Measurements from ENCODE around the gene PFDN5.
"Not testable (repeated sequence)": the region's sequence is repeated elsewhere in the genome, so short reads cannot be mapped to it uniquely, and the experiment has no call there.

Gene PFDN5

DNA sequence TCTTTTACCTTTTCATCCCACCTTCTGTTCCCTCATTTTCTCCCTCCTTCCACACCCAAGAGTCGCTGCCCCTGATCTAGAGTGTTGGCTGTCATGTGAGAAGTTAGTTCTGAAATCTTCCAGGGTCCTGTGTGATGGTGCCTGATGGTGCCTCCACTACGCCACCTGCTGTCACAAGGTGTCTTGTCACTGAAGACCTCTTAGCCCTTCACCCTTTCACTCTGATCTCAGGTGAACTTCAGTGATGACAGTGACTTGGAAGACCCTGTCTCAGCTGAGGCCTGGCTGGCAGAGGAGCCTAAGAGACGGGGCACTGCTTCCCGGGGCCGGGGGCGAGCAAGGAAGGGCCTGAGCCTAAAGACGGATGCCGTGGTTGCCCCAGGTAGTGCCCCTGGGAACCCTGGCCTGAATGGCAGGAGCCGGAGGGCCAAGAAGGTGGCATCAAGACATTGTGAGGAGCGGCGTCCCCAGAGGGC, 7.6 kb upstream of the PFDN5 start:
- peak; percentile 3 to 54 for DNase-seq

DNA sequence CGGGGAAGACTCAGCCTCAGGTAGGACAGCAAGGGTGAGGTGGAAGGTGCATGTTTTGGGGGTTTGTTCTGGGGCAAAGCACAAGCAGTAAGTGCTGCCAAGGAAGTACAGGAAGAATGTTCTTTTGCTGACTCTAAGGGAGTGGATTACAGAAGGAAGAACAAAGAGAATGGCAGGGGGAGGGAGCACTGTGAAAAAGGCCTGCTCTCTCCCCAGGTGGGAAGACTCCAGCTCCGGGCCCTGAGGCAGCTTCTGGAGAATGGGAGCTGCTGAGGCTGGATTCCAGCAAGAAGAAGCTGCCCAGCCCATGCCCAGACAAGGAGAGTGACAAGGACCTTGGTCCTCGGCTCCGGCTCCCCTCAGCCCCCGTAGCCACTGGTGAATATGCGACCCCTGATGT, 7.0 kb upstream of the PFDN5 start:
- no peak for DNase-seq

DNA sequence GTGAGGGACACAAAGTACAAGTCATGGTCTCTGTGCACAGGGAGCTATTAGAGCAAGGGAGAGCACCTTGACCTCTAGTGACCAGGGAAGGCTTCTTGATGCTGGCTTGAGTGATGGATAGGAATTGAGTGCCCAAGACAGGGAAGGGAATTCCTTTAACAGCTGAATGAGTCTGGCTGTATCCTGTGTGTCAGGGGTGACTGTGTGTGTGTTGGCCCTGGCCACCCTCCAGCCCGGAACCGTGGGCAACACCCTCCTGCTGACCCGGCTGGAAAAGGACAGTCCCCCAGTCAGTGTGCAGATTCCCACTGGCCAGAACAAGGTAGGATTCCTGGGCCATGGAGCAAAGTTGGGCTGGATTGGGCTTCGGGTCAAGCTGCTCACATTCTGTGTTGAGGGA, 5.5 kb upstream of the PFDN5 start:
- no peak for DNase-seq

DNA sequence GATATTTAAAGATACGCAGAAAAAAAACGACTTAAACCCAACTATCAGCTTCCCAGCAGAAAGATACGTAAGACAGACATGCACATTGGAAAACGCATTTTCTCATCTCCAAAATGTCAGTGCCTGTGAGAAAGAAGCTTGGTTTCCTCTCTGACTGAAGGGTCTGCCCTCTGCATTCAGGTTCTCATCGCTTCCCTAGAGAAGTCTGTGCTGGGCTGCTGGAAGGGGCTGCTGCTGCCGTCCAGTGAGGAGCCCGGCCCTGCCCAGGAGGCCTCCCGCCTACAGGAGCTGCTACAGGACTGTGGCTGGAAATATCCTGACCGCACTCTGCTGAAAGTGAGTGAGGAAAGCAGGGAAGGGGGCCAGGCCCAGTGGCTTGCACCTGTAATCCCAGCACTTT, 4.7 kb upstream of the PFDN5 start:
- no peak for DNase-seq

DNA sequence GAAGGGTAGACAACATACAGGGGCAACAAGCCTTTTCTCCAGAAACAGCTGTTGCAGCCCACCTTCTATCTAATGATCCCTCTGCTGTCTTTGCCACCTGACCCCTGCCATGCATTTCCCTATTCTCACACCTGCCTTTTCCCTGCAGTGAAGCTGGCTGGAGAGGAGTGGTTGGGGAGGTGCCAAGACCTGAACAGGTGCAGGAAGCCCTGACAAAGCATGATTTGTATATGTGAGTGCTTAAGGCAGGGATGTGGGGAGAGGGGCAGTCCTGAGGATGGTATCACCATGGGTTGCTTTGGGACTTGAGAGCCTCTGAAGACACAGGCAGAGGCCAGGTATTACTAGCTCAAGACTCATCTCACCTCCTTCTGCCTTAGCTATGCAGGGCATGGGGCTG, 2.9 kb upstream of the PFDN5 start:
- DNase-seq, result no peak

DNA sequence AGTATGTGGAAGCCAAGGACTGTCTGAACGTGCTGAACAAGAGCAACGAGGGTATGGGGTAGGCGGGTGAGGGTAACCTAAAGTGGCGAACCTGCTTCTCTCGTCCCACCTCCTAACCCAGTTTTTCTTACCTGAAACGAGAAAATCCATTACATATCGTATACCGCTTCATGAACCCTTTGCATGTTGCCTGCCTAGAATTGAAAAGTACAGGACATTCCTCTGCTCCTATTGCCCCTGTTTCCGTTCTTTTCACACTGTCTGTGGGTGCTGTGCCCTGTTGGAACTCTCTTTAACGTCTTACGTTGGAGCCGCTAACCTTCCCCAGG, 513 bp downstream of the PFDN5 start:
- no peak for DNase-seq

DNA sequence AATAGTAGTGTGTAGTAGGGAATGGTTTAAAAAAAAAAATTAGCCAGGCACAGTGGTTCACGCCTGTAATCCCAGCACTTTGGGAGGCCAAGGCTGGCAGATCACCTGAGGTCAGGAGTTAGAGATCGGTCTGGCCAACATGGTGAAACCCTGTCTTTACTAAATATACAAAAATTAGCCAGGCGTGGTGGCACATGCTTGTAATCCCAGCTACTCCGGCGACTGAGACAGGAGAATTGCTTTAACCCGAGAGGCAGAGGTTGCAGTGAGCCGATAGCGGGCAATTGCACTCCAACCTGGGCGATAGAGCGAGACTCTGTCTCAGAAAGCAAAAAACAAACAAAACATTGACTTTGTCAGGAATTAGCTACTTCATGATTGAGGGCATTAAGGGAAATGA, 1.8 kb downstream of the PFDN5 start:
- not testable (repeated sequence) for DNase-seq

DNA sequence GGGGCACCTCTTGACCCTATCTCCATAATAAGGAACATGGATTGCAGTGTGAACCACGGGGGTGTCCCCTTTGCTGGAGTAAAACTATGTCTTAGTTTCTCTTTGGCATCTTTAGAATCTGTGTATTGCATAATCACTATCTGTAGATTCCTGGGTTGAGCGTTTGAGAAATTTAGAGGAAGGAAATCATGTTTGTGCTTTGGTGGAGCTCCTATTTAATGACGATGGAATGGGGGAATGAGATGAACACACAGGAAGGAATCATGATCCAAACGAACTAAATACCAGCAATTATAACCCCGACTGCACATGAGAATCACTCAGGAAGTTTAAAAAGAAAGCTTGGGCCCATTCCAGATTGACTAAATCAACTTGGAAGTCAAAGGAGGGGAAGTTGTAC, 2.8 kb downstream of the PFDN5 start:
- peak in 1 of 2 donors; percentile 19 for DNase-seq

DNA sequence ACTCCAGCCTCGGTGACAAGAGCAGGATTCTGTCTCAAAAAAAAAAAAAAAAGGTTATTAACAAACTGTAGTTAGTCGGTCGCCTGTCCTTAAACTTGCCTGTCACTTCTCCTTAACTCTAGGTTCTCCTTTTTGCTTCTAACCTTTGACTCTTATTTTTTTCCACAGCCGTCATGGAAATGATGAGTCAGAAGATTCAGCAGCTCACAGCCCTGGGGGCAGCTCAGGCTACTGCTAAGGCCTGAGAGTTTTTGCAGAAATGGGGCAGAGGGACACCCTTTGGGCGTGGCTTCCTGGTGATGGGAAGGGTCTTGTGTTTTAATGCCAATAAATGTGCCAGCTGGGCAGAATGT, 3.7 kb downstream of the PFDN5 start:
- DNase-seq, result peak; percentile 80 to 83

DNA sequence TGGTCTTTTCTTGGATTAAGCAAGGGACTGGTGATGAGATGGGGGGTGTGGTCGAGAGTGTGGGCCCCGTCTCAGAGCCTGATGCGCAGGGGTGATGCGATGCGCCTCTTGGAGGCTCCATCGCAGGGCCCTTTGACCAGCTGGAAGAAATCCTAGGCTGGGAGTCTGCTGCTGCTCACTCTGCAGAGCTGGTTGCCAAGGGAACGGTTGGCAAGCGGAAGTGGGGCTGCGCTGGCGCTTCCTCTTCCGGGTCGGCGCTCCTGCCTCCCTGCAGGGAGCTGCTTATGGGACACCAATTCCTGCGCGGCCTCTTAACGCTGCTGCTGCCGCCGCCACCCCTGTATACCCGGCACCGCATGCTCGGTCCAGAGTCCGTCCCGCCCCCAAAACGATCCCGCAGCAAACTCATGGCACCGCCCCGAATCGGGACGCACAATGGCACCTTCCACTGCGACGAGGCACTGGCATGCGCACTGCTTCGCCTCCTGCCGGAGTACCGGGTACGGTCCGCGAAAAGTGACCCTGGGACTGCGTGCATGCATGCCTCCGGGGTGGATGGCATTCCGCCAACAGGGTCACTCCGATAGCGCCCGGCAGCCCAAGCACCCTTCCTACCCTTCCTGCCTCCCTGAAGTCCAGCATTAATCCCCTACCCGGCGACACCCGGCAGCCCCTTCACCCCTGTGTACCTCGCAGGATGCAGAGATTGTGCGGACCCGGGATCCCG, 4.3 kb downstream of the PFDN5 start, which contains the start of gene MYG1:
TSS of gene MYG1 (plus strand) at position 242 of the 727 bp plus-strand sequence. CDS start at position 285, 43 bp downstream.
- peak; percentile 68 to 80 for DNase-seq

DNA sequence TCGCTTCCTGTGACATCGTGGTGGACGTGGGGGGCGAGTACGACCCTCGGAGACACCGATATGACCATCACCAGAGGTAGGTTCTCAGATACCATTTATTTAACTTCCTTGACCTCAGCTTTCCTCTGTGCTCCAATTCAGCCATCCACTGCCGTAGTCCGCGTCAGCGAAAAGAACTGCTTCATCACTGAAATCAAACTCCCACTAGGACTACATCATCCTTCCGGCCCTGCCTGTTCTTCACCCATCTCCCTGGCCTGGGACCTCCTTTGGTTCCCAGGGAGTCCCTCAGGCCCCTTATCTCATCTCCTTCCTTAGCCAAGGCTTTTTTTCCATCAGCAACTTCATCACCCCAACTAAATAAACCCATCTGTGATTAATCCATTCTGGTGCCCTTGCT, 4.8 kb downstream of the PFDN5 start:
- DNase-seq, result no peak

DNA sequence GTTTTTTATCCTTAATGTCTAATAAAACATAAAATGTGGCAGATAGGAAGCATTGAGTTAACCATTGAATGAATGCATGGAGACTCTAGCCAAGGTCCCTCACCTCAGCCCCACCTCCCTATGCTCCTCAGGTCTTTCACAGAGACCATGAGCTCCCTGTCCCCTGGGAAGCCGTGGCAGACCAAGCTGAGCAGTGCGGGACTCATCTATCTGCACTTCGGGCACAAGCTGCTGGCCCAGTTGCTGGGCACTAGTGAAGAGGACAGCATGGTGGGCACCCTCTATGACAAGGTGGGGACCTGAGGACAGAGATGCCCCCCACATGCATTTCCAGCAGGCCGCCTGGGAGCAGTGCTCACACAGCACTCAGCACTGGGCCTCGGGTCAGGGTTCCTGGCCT, 7.6 kb downstream of the PFDN5 start:
- DNase-seq, result no peak

DNA sequence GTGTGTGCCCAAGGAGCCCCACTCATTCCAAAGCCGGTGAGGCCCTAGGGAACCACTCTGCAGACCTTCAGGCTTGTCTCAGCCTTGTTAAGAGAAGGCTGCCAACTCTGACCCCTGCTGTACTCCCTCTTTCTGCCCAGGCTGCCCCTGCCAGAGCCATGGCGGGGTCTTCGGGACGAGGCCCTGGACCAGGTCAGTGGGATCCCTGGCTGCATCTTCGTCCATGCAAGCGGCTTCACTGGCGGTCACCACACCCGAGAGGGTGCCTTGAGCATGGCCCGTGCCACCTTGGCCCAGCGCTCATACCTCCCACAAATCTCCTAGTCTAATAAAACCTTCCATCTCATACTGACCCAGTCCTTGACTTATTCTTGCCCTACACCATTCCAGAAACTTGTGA, 11.5 kb downstream of the PFDN5 start:
- DNase-seq, result no peak

DNA sequence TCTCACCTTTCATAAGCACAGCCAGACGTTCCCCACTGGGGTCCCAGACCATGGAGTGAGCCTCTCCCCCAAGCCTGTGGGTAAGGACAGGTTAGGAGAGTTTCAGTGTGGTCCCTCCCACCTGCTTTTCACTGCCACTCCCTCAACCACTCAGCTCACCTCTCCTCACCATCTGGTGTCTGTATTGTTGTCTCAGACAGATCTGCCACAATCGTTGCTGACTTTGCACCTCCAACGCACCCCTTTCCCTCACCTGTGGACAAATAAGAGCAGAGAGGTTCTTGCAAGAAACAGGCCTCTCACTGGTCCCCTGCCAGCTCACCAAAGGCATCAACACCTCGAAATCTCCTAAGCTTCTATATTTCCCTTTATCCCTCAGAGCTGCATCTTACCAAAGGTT, 12.9 kb downstream of the PFDN5 start:
- DNase-seq, result no peak

DNA sequence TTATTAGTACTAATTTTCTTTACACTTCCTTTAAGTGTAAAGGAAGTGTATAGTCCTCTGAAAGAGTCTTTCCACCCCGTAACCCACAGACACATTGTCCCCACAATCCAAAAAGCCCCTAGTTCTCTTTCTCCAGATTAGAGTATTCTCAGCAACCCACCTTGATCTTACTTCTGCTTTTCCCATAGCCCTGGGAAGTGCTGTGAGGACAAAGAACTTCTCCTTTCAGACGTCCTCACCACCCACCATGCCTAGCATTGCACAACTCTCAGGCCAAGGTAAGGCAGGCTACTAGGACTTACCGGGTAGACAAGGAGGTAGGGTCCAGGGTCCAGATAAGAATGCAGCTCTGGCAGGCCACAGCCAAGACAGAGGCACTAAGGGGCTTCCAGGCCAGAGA, 18.7 kb downstream of the PFDN5 start:
- peak in 1 of 2 donors; percentile 27 for DNase-seq

DNA sequence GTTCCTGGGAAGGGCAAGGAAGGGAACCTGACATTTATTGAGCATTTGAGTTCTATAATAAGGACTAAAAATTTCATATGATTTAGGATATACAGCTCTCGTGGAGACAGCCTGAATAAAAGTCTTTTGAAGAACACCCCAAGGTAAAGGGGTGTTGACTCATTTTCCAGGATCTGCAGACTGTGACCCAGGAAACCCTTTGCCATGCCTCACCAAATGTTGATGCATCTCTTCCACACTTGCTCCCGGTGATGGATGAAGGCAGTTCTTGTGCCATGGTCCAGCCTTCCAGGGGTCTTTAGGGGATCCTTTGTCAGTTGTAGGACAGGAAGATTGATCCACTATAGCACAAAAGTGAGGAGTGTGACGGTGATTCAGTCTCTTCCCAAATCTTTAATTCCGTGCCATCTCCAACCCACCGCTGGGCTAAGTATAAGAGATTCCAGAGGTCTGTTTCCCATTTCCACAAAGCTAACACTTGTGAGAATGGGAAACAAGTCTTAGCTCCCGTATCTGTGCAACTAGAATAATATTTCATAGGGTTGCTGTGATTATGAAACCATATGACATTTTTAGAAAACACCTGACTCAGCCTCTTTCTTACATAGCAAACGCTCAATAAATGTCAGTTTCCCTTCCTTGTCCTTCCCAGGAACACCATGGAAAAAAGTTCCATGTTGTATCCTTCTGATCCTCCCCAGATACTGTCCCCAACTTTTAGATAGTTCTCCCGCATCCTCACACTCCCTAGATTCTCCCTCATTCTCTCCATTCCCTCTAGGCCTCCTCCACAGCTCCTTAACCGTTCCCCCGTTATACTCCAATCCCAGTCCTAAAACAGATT, 25.2 kb downstream of the PFDN5 start:
- DNase-seq, result no peak

DNA sequence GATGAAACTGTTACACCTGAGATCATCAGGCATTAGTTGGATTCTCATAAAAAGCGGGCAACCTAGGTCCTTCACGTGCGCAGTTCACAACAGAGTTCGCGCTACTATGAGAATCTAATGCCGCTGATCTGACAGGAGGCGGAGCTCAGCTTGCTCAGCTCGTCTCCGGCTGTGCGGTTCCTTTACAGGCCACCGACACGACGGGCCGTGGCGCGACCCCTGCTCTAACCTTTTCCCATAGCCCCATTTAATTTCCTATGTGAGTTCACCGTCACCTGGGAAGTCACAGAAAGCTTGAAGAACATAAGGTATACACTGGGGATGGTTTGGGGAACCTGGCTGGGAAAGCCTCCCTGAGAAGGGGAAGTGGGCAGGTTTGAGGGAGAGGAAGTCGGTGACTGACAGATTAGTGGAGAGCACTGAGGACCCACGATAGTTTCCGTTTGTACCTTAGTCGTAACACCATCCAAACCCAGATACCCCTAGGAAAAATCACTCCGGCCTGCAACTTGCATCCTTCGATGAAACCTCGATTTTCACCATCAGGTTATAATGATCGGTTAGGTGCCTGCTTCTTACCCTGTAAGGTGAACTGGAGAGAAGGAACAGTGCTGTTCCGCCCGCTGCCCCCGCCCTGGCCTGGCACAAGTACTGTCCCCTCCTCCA, 28.9 kb downstream of the PFDN5 start:
- DNase-seq, result peak; percentile 43 to 49

DNA sequence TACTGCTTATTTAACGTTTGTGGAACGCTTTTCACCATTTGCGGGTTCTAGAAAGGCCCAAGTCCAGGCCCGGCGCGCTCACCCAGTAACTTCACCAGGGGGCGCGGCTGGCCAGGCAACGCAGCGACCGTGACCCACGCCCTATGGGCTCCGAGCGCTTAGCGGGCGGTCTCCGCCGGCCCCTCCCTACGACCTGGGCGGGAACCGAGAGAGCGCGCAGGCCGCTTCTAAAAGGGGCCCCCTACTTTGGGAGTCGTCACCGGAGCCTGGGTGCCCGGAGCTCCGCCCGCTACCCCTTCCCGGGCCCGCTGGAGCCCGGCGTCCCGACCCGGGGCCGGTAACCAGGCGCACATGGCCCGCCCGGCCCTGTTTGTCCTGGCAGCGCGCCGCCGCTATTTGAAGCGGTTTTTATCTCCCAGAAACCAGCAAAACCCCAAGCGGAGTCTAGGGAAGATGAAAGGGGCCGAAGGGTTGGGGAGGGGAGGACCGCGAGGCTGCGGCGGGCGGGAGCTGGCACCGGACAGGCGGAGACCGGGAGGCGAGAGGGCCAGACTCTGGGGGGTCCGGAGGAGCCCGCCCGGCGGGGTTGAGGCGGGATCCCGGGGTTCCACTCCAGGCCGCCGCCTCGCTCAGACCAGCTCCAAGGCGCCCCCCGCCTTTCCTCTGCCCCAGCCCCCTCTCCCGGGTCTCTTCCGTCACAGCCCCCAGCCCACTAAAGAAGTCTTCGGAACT, 29.6 kb downstream of the PFDN5 start:
- DNase-seq, result peak; percentile 53

DNA sequence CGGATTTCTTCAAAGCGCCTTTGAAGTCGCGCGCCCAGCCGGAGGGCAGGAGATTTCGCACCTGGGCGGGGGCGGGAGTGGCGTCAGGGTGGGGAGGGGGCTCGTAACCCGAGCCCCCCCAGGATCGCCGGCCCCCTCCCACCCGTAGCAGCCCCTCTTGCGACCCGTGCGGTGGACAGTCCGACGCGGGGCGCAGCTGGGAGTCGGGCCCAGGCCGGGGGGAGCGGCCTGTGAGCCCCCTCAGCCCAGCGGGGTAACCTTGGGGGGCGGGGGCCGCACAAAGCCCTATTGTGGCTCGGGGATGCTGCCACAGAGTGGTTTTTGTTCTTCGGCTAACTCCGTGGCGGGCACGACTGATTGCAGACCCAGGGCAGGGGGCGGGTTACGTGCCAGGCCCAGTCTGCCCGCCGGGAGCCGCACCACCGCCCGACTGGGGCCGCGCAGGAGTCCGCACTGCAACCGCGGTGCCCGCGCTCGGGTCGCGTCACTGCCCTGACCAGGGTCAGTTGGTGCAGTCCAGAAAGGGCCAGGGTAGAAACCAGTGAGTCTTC, 30.2 kb downstream of the PFDN5 start:
- DNase-seq, result peak in 1 of 2 donors; percentile 8

DNA sequence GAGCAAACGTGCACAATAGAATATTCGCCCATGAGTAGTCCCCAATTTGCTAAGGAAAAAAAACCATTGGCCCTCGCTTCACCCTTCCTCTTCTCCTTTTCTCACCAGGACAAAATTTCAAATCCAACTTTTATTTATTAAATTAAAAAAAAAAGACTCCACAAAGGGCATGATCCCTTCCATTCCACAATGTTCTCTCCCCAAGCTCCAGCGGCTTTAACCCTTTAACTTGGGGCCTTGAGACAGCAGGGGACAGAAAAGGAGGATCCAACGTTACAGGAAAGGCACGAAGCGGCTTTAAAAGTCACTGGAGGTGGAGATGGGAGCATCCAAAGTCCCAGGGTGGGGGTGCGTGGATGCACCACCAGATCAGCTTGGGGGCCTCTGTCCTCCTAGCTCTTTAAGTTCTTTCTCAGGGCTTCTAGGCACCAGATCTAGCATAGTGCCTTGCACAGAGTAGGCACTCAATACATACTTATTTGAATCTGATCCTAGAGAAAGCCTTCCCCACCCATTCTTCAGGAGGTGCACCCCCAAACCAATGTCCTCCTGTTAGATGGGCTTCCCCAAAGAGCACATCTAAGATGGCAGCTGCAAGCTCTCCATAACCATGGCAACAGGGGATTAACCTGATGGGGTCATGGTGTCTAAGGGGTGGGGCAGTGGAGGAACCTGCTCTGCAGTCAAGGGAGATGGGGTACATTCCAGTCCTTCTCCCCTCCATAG, 31.3 kb downstream of the PFDN5 start:
- DNase-seq, result no peak

DNA sequence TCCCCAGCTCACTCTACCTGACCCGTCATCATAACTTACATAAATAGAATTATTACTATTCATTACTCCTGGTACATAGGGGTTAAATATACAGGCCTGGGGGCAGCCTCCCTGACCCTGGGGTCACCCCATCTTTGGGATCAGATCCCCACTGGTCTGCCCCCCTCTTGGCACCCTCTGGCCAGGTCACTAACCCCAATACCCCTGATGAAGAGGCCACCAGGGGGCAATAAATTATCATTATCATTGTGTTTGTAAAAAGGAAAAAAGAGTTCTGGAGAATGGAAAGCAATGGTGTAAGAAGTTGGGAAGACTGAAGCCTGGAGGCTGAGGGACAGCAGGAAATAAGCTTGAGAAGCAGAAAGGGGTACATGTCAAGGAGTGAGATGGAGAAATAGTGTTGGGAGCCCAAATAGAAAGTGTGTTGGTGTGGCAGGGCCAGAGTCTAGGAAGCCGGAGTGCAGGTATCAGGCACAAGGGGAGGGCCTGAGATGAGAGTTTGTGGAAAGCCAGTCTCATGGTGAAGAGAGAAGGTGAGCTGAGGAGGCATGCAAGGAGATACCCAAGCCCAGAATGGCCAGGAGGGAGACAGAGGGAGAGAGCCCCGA, 32.2 kb downstream of the PFDN5 start:
- DNase-seq, result no peak

DNA sequence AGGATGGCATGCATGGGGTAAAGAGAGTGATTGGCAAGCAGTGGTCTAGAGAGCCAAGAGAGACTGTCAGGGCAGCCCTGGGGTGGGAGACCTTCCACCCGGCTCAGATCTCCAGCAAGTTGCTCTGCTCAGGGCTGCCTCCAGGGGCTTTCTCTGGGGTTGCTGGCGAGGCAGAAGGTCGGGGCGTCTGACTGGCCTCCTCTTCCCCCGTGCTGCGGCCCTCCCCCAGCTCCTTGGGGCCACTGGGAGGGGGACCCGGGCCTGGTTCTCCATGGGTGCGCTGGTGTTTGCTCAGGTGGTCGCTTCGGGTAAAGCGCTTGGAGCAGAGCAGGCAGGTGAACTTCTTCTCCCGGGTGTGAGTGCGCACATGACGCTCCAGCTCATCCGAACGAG, 32.7 kb downstream of the PFDN5 start:
- no peak for DNase-seq

Data from bone marrow (tissue), 2 donors.